HEK293T (cell line): Measurements from ENCODE around the gene CBL.

Experiments used
- CTCF ChIA-PET: fragments of 350-600 bp; formaldehyde crosslinking; extraction: SDS; loops from one replicate; lab custom pipeline; 2021; ENCODE audit warnings: antibody characterized with exemption, inconsistent platforms; lab: Yijun Ruan, JAX
- POLR2A ChIA-PET: fragments of 350-600 bp; formaldehyde crosslinking; extraction: SDS; loops from one replicate; lab custom pipeline; 2020; ENCODE audit warnings: antibody characterized with exemption, inconsistent platforms; lab: Yijun Ruan, JAX
- DNase-seq: peaks from one replicate; pipeline ENCODE4 v3.0.0; 2012; ENCODE audit warnings: mixed read lengths; ENCODE audit errors: extremely low spot score
- ARNT ChIP-seq: fragments of 450-650 bp; IDR thresholded peaks from 2 replicates; pipeline ENCODE4 v1.6.1; 2017; ENCODE audit warnings: mild to moderate bottlenecking
- BHLHE40 ChIP-seq: fragments of 450-650 bp; IDR thresholded peaks from 2 replicates; pipeline ENCODE4 v1.6.1; 2016; ENCODE audit warnings: mild to moderate bottlenecking, moderate library complexity, borderline replicate concordance
- CTBP1 ChIP-seq: fragments of 450-650 bp; IDR thresholded peaks from 2 replicates; pipeline ENCODE4 v1.6.1; 2016; ENCODE audit warnings: borderline replicate concordance
- ELF4 ChIP-seq: fragments of 450-650 bp; IDR thresholded peaks from 2 replicates; pipeline ENCODE4 v1.6.1; 2017; ENCODE audit warnings: antibody characterized with exemption
- FOXA1 ChIP-seq: fragments of 450-650 bp; IDR thresholded peaks from 2 replicates; pipeline ENCODE4 v1.6.1; 2016; ENCODE audit warnings: mild to moderate bottlenecking
- FOXK2 ChIP-seq: fragments of 450-650 bp; IDR thresholded peaks from 2 replicates; pipeline ENCODE4 v1.6.1; 2016; ENCODE audit warnings: mild to moderate bottlenecking
- FOXM1 ChIP-seq: fragments of 450-650 bp; IDR thresholded peaks from 2 replicates; pipeline ENCODE4 v1.6.1; 2017; ENCODE audit warnings: mild to moderate bottlenecking, borderline replicate concordance
- HDGF ChIP-seq: fragments of 450-650 bp; IDR thresholded peaks from 2 replicates; pipeline ENCODE4 v1.6.1; 2017; ENCODE audit warnings: antibody characterized with exemption, borderline replicate concordance
- L3MBTL2 ChIP-seq: fragments of 450-650 bp; conservative IDR thresholded peaks from 2 replicates; pipeline ENCODE4 v1.6.1; 2016; ENCODE audit warnings: mild to moderate bottlenecking
- LEF1 ChIP-seq: fragments of 450-650 bp; IDR thresholded peaks from 2 replicates; pipeline ENCODE4 v1.6.1; 2017; ENCODE audit warnings: mild to moderate bottlenecking, borderline replicate concordance
- NFRKB ChIP-seq: fragments of 450-650 bp; IDR thresholded peaks from 2 replicates; pipeline ENCODE4 v1.6.1; 2016; ENCODE audit warnings: mild to moderate bottlenecking, moderate library complexity
- SP1 ChIP-seq: fragments of 450-650 bp; IDR thresholded peaks from 2 replicates; pipeline ENCODE4 v1.6.1; 2017
- SUZ12 ChIP-seq: fragments of 450-650 bp; IDR thresholded peaks from 2 replicates; pipeline ENCODE4 v1.6.1; 2016; ENCODE audit warnings: mild to moderate bottlenecking
- TARDBP ChIP-seq: fragments of 450-650 bp; IDR thresholded peaks from 2 replicates; pipeline ENCODE4 v1.6.1; 2016
- ZNF384 ChIP-seq: fragments of 450-650 bp; IDR thresholded peaks from 2 replicates; pipeline ENCODE4 v1.6.1; 2016
- TF ChIP-seq, protein P1 (sequence below): fragments of 450-650 bp; IDR thresholded peaks from 2 replicates; pipeline ENCODE4 v1.6.1; 2016

CBL gene

DNA sequence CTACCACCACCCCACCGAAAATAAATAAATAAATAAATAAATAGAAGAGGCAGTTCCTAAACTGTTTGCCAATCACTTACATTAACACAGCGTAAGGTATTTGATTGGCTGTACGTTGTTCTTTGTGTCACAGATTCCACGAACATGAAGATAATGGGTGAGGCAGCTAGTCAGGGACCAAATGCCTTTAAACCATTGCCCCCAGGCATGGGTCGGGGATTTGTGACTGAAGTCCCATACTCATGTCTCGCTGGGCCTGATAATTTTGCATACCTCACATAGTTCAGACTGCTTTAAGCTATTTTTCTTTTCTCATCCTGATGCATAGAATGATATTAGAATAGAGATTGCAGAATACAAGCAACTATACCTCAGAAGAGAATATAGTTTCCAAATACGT lies 3.6 kb upstream of the CBL start:
- no peak for DNase-seq
- POLR2A ChIA-PET: no interaction called here
- TF ChIP-seq LEF1 (no peak), FOXK2 (no peak), FOXM1 (no peak), SUZ12 (no peak), BHLHE40 (no peak), ARNT (no peak), CTBP1 (no peak), NFRKB (no peak)
- TF ChIP-seq, protein P1, sequence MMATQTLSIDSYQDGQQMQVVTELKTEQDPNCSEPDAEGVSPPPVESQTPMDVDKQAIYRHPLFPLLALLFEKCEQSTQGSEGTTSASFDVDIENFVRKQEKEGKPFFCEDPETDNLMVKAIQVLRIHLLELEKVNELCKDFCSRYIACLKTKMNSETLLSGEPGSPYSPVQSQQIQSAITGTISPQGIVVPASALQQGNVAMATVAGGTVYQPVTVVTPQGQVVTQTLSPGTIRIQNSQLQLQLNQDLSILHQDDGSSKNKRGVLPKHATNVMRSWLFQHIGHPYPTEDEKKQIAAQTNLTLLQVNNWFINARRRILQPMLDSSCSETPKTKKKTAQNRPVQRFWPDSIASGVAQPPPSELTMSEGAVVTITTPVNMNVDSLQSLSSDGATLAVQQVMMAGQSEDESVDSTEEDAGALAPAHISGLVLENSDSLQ: no peak
- CTCF ChIA-PET: no interaction called here

DNA sequence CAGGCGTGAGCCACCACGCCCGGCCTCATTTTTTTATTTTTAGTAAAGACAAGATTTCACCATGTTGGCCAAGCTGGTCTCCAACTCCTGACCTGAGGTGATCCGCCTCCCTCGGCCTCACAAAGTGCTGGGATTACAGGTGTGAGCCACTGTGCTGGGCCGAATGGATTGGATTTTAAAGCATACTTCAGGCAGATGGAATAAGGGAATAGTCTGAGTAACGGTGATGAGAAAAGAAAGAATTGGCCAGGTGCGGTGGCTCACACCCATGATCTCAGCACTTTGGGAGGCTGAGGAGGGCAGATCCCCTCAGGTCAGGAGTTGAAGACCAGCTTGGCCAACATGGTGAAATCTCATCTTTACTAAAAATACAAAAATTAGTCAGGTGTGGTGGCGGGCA lies 2.1 kb upstream of the CBL start:
- TF ChIP-seq FOXK2 (no peak), SP1 (no peak), ARNT (no peak), ZNF384 (no peak), FOXA1 (no peak)
- no peak for DNase-seq
- POLR2A ChIA-PET: no interaction called here
- CTCF ChIA-PET: interaction anchor here (0.7 kb wide), 1 partner anchor 119 kb away, joined by 3 read pairs; the partner anchor contains the start of gene HMBS

DNA sequence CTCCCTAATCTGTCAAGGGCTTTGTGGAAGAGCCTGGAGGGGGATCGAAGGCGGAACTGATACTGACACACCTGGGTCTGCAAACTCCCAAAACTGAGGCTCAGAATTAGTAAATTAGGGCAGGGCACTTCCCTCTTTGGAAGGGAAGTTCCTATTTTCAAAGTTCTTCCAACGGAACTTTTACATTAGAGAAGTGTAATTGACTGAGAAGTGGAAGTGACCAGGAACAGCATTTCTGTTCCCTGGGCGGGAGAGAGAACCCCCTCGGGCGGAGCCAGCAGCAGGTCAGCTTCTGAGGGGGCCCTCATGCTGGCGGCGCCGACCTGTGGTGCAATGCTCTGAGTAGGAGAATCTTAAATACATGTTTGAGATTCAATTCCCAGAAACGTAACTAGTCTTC lies 1.1 kb upstream of the CBL start:
- no peak for TF ChIP-seq FOXM1
- TF ChIP-seq NFRKB: no peak
- no peak for TF ChIP-seq ELF4
- no peak for TF ChIP-seq SP1
- no peak for TF ChIP-seq LEF1
- CTCF ChIA-PET: interaction anchor here (0.6 to 1.3 kb wide), 5 partner anchors 11 to 165 kb away, joined by 3 to 7 read pairs (median 3); no protein-coding TSS in a partner anchor
- POLR2A ChIA-PET: interaction anchor here (1.0 kb wide), 1 partner anchor 35 kb away, joined by 3 read pairs; no protein-coding TSS in a partner anchor
- no peak for DNase-seq

DNA sequence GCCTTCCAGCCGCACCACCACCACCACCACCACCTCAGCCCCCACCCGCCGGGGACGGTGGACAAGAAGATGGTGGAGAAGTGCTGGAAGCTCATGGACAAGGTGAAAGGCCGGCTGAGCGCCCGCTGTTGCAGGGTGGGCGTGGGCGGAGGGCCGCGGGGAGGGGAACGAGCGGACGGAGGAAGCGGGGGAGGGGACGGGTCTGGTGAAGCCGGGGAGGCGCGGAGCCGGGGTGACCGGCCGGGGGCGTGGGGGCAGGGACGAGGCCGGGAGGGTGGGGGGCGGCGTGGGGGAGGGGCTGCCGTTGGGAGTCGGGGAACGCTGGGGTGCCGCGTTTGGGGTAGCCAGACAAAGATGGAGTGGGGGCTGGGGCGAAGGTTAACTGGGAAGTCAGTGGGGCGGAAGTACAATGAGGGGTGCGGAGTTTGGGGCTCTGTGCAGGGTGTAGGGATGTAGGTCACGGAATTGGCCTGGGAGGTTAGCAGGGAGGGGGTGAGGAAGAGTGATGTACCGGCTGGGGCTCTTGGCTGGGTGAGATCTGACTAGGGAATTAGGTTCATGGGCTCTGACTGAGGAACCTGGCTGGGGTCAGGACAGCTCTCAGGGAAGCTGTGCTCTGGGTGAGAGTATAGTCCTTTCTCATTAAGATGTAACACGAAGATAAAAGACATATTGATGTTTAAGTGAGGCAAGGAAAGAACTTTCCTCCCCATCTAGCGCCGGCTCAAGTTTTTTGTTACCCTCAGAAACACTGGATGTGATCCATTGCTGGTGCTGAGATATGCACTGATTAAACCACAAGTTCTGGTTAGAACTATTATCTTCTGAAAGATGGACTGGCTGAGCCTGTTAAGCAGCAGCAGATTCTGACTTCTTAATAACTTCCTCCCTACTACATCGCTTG lies 624 bp downstream of the CBL start:
- CTCF ChIA-PET: interaction anchor here (0.5 to 1.3 kb wide), 10 partner anchors 10 to 268 kb away, joined by 3 to 7 read pairs (median 3); no protein-coding TSS in a partner anchor
- POLR2A ChIA-PET: interaction anchor here (0.9 to 2.3 kb wide), 8 partner anchors 8 to 122 kb away, joined by 3 to 9 read pairs (median 4); partner anchors contain the start of genes C2CD2L, HMBS and MCAM
- no peak for TF ChIP-seq NFRKB
- TF ChIP-seq FOXA1: no peak
- no peak for TF ChIP-seq CTBP1
- TF ChIP-seq, protein P1: no peak
- TF ChIP-seq ARNT: no peak
- TF ChIP-seq TARDBP: no peak
- TF ChIP-seq SP1: no peak
- no peak for TF ChIP-seq L3MBTL2
- DNase-seq: no peak

DNA sequence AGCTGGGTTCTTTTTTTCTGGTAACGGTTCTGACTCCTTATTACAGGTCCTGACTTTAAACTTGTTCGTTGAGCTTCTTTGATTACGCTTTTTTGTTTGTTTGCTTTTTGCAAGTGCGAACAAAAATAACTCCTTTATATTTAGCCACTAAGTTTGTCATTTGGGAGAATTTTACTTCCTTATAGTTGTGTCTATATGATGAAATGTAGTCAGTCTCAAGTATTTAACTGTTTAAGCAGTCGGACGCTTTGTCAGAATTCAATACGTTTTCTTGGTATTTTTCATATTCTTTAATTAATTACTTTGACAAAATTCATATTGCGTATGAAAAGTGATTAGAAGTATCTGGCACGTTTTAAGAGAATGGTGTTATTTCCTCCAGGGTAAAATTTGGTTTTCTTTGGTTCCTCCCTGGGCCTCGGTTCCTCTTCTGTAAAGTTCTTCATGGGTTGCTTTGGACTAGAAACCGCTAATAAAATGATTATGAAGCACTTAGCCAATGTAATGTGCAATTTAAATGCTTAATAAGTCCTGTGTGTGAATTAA lies 1.3 kb downstream of the CBL start:
- ChIA-PET POLR2A (interaction anchor here (1.9 to 2.3 kb wide), 2 partner anchors 101 to 109 kb away, joined by 7 to 9 read pairs; partner anchors contain the start of genes C2CD2L and MCAM), CTCF (interaction anchor here (1.2 kb wide), 1 partner anchor 11 kb away, joined by 6 read pairs; no protein-coding TSS in a partner anchor)
- TF ChIP-seq L3MBTL2 (no peak), FOXA1 (no peak), SUZ12 (no peak), LEF1 (no peak), BHLHE40 (no peak), SP1 (no peak), CTBP1 (no peak), NFRKB (no peak), ELF4 (no peak), HDGF (no peak), ARNT (no peak), FOXM1 (no peak), ZNF384 (no peak), TARDBP (no peak)
- TF ChIP-seq, protein P1: no peak
- no peak for DNase-seq

DNA sequence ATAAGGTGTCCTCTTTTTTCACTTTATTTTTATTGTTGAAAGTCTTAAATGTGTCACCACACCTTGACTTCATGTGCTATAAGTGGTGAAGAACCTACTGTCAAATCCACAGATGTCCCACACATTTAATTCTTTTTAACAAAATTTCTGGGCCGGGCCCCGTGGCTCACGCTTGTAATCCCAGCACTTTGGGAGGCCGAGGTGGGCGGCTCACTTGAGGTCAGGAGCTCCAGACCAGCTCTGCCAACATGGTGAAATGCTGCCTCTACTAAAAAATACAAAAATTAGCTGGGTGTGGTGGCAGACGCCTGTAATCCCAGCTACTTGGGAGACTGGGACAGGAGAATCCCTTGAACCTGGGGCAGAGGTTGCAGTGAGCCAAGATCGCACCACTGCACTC lies 3.0 kb downstream of the CBL start:
- CTCF ChIA-PET: interaction anchor here (0.6 to 0.8 kb wide), 2 partner anchors 113 to 147 kb away, joined by 3 to 4 read pairs; no protein-coding TSS in a partner anchor
- TF ChIP-seq LEF1: no peak
- no peak for TF ChIP-seq ZNF384
- no peak for TF ChIP-seq HDGF
- no peak for TF ChIP-seq ARNT
- no peak for TF ChIP-seq FOXK2
- TF ChIP-seq NFRKB: no peak
- DNase-seq: no peak
- POLR2A ChIA-PET: interaction anchor here (1.5 kb wide), 1 partner anchor 40 kb away, joined by 4 read pairs; no protein-coding TSS in a partner anchor
